ENCODE results near the gene DXO.
"Not testable (repeated sequence)": the region's sequence is repeated elsewhere in the genome, so short reads cannot be mapped to it uniquely, and the experiment has no call there.

- TF ChIP-seq CTCF (IDR thresholded peaks at IDR 0.05); ZFX (IDR thresholded peaks at IDR 0.05; ENCODE audit: borderline replicate concordance): not testable (repeated sequence)
Observed at GRCh38 chr6:32002546-32003268, 30.8 kb upstream of the DXO start.
